HG03064 (cell line): Measurements from ENCODE around the gene DNAH9.
"Not testable (repeated sequence)": the region's sequence is repeated elsewhere in the genome, so short reads cannot be mapped to it uniquely, and the experiment has no call there.

Source experiments
- ATAC-seq: cut with Tn5 transposase; IDR thresholded peaks from one replicate; pipeline ENCODE4 v1.9.1; 2021; ENCODE audit warnings: low read depth; ENCODE audit not compliant: unreplicated experiment

DNAH9 gene

DNA sequence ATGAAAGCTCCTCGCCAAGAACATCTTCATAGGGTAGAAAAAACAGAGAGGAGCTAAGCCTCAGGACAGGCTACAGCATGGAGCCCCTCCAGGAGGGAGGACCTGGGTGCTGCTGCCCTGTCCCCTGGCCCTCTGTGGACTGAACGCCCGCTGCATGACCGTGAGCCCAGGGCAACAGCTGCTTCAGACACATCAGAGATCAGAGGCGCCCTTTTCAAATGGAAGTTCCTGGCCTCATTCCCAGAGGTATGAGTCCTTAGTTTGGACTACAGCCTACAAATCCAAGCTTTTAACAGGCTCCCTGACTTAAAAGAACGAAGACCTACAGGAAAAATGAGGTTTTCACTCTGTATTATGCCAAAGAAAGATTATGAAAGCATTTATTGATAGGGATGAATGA is 350.5 kb downstream of the DNAH9 start:
- ATAC-seq, result no peak

DNA sequence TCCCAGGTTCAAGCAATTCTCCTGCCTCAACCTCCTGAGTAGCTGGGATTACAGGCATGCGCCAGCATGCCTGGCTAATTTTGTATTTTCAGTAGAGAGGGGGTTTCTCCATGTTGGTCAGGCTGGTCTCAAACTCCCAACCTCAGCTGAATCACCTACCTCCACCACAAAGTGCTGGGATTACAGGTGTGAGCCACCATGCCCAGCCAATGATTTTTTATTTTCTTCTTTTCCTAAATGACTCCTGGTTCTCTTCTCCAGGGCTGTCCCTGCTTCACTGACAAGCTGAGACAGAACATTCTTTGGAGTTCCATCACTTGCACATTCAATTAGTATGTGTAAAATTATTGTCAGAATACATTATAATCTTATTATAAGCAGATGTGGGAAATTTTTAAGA is 351.3 kb downstream of the DNAH9 start:
- ATAC-seq, result not testable (repeated sequence)

DNA sequence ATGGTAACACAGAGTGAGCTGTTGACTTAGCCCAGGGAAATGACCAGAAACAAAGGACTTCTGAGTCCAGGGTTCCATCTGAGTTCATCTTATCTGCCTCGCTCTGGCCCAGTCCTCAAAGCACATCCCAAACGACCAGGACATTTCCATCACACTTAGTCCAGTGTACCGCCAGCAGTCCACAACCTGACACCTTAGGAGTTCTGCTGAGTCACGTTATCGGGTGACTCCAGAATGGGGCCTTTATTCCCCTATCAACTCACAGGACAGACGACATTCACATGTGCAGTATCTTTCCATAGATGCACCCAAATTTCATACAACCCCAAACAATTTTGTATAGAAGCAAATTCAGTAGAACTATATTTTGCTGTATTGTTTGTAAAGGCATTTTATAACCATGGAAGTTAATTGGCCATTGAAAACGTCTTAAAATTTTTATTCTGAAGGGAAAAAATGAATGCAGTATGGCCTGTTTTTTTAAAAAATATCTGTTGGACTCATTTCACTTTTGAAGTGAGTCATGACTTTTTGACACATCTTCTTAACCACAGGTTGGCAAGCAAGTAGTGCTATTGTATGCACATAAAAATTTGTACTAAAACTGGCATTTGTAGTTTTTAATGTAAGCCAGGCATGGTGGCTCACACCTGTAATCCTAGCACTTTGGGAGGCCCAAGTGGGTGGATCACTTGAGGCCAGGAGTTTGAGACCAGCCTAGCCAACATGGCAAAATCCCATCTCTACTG is 352.7 kb downstream of the DNAH9 start:
- no peak for ATAC-seq

DNA sequence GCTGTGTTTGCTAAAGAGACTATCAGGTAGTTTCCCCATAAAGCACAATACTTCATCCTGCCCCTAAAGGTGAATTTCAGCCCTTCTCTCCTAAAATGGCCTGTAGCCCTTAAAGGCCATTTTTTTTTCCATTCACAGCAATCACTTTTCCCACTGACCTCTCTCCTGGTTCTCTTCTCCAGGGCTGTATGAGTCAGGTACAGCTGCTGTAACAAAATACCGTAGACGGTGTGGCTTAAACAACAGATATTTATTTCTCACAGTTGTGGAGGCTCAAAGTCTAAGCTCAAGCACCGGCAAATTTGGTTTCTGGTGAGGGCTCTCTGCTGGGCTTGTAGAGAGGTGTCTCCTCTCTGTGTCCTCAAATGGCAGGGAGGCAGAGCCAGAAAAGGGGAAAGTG is 354.3 kb downstream of the DNAH9 start:
- no peak for ATAC-seq

DNA sequence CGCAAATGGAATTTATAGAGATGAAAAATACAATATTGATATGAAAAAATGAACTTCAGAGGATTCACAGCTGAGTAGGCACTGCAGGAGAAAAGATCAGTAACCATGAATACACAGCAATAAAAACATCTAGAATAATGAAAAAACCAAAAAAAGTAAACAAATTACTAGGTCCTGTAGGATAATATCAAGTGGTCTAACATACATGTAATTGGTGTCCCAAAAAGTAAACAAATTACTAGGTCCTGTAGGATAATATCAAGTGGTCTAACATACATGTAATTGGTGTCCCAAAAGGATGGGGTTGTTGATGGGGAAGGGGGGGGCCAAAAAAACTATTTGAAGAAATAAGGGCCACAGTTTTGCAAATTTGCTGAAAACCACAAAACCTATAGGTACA is 355.7 kb downstream of the DNAH9 start:
- ATAC-seq, result no peak

DNA sequence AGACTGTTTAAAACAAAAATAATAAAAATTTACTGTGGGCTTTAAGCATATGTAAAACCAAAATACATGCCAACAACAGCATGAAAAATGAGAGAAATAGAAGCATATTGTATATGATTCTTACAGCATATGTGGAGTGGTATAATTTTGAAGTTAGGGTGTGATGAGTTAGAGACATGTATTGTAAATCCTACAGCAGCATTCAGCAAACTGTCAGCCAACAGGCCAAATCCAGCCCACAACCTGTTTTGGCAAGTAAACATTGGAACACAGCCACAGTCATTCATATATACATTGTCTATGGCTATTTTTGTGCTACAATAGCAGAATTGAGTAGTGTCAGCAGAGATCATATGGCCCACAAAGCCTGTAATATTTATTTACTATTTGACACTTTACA is 356.7 kb downstream of the DNAH9 start:
- ATAC-seq, result no peak

DNA sequence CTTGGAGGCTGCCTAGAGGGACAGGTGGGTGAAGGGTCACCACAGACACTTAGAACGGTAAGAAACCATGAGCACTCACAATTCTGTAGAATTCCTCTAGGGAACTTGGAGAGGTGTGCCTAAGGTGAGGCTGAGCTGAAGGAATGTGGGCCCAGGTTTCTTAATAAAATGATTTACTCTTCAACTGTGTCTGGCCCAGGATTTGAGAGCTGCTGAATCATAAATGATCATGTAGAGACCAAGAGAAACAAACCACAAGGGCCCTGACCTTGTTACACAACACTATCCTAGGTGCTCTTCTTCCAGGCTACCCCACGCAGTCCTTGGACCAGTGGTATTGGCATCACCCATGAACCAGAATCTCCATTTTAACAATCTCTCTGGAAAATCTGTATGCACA is 371.3 kb downstream of the DNAH9 start:
- ATAC-seq, result no peak

DNA sequence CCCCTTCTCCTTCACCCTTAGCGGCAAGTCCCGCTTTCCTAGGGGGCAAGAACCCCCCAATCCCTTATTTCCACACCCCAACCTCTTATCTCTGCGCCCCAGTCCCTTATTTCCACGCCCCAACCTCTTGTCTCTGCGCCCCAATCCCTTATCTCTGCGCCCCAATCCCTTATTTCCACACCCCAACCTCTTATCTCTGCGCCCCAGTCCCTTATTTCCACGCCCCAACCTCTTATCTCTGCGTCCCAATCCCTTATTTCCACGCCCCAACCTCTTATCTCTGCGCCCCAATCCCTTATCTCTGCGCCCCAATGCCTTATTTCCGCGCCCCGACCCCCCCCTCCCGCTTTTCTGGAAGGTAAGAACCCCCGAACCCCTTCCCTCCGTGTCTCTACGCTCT is 374.5 kb downstream of the DNAH9 start:
- not testable (repeated sequence) for ATAC-seq

DNA sequence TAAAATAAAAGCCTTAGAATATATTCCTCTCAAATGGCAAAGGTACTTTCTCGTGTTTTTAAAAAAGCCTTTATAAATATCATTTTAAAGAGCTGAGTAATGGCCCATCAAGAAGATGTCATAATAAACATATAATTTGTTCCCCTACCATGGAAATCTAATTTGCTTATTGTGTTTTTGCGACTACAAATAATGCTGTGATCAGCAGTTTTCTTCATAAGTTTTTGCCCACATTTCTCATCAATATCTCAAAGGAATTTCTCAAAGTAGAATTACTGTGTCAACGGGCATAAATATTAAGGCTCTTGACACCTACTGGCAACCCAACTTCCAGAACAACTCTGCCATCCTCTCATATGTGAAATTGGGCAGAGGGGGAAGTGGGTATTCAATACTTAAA is 381.5 kb downstream of the DNAH9 start:
- no peak for ATAC-seq

DNA sequence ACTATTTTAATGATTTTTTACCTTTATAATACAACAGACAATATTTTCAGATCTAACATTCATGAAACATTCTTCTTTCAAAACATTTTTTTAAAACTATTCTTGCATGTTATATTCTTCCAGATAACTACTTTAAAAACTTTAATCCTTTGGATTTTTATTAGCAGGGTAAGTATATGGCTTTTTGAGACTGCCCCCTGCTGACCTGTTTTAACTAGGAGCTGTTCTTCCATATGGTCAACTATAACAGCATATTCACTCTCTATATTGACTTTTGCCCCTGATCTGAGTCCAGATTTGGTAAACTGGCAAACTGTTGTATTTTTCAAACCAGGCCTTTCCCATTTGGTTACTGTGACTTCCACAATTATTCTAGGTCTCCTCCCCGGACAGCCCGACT is 382.5 kb downstream of the DNAH9 start:
- ATAC-seq, result no peak

DNA sequence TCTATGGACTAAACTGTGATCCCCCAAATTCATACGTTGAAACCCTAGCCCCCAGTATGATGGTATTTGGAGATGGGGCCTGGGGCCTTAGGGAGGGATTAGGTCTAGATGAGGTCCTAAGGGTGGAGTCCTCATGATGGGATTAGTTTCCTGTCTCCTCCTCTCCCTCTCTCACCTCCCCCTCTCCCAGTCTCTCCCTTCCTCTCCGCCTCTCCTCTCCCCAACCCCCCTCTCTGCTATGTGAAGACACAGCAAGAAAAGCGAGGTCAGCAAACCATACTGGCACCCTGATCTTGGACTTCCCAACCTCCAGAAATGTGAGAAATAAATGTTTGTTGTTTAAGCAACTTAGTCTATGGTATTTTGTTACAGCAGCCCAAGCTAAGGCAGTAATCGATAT is 383.6 kb downstream of the DNAH9 start:
- no peak for ATAC-seq

DNA sequence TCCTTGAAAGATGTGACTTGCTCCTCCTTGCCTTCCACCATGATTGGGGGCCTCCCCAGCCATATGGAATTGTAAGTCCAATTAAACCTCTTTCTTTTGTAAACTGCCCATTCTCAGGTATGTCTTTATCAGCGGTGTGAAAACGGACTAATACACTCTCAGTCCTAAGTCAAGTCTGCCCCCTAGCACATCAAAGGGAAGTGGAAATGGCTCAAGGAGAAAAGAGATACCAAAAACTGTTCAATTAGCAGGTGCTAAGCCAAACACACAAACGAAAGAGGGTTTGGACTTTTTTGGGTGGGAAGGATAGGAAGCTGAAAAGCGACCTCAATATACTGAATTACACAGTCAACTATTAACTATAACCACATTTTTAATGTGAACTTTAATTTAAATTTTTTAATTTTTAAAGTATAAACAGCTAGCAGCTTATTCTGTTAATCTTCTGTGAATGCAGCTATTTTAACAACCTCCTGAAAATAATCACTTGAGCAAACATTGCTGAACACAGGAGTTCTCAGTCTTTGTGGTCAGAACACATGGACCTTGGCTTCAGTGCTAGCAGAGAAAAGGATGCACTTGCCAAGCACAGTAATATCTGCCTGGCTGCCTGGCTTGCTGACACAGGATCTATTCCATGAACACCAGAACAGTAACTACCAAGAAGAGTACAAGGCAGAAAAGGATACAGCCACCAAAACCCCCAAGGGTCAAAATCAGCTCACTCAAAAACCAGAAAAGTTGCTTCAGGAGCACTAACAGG is 388.1 kb downstream of the DNAH9 start:
- ATAC-seq, result no peak

DNA sequence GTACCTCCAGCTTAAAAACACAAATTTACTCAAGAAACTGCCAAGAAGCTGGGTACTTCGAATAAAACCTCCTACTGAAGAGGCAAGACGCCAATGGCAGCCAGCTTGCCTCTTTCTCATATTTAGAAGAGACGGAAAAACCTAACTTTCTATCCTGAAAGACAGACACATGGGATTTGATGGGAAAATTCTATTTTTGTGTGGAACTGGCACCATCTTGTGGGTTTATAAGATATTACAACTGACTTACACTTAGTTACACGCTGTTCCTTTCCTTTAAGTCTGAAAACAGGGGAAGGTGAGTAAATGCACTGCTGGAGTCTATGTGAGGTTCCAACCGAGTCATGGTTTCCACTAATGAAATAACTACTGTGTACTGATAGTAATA is 388.7 kb downstream of the DNAH9 start:
- no peak for ATAC-seq

DNA sequence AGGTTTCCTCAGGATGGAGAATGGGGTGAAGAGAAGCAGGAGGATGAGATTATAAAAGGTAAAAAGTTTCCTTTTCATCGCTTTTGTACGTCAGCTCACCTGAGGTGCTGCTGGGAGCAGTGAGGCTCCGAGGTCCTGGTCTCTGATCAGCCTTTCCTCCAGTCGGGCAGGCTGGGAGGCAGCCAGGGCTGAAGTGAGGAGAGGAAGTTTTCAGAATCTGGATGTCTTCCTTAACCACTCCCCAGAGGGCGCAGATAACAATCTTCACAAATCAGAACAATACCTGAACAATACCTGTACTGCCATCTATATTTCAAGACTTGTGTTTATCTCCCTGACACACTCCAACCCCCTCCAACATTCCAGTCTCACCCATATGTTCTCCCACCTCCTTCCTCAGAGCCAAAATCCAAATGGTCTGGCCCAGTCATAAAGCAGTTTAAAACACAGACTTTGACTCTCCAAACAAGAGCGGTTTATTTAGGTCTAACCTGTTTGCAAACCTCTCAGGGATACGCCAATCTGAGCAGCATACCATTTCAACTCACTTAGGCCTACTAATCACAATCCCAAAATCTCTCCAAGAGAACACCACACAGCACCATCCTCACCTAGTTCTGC is 392.2 kb downstream of the DNAH9 start:
- no peak for ATAC-seq

DNA sequence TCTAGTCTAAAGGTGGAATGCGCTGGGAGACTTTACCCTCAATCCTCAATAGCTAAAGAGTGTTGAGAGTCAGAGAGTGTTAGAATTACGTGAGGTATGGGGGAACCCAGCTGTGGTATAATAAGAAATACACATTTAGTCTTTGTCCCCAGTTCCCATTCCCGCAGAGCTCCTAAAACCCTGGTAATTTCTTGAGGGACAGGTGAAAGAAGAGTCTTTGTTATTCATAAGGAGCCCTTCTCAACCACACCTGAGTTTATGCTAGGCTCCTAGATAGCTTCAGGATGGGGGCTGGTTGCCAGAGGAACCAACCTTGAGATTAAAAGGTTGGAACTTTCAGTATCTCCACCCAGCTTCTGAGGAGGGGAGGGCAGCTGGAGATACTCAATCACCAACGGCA is 393.2 kb downstream of the DNAH9 start:
- no peak for ATAC-seq

DNA sequence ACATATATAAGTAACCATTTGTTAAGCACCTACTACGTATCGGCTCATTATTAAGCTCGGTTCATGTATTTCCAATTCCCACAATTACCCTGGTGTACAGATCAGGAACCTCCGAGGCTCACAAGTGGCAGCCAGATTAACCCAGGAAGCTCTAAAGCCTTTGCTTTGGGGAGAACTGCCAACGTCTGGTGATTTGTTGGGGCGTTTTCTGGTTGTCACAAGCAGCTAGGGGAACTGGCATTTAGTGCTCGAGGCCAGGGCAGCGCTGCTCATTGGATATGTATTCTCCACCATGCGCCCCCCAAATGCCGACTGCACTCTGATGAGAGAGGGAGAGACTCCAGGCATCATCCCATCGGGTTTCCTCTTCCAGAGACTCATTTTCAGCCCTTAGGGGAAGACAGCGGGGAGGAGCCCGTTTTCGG is 398.5 kb downstream of the DNAH9 start:
- ATAC-seq, result peak; percentile 27

DNA sequence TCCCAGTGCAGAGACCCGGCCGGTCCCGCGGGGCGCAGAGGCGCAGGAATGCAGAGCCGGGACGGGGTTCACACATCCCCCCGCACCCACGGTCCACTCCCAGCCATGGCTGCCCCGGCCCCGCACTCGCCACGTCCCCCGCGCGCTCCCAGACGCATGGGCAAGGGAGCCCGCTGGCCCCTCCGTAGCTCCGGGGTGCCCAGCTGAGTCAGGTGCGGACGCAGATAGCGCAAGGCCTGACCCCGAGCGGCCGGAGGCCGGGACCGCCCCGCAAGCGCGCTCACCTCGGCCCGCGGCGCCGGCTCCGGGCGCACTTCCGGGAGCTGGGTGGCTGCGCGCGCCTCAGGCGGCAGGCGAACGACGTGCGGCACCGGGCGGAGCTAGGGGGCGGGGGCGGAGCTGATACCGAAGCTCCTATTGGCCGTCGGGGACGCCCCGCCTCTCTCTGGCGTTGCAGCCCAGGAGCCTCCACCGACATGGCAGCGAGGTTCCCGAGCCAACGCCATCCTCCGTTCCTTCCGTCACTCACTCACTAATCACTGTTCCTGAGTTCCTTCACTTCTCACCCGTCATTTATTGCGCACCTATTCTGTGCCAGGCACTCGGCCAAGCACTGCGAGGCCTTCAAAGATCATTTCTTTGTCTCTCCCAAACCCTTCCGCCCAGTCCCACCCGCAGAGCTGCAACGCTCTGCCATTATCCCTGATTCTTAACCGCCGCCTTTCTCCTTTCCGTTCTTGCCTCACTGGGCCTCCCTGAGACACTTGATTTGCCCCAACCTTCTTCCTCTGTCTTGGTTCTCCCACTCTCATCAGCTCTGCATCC is 399.1 kb downstream of the DNAH9 start, which contains the start of gene ZNF18:
ZNF18 (minus strand) TSS at position 329 of the 825 bp plus-strand sequence. CDS start 4,646 bp downstream, outside the sequence.
- ATAC-seq, result peak; percentile 97

DNA sequence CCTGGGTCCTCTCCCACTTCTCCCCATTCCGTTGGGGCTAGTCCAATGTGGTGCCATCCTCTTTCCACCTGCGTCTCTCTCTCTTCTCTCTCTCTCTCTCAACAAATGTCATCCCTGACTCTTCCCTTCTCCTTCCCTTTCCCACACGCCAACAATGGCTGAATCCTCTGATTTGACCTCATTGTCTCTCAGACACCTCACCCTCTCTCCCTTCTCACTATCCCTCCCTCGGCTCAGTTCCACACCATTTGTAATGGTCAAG is 399.6 kb downstream of the DNAH9 start:
- ATAC-seq, result no peak

DNA sequence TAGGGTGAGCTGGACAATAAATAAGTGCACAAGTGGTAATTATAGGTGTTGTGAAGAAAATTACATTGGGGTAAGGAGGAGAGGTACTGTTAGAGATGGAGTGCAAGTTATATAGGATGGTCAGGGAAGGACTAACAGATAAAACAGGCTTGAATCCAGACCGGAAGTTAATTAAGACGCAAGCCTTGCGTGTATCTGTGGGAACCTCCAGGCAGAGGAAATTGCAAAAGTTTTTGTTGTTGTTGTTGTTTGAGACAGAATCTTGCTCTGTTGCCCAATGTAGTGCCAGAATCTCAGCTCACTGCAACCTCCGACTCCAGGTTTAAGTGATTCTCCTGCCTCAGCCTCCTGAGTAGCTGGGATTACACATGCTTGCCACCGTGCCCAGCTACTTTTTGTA is 401.4 kb downstream of the DNAH9 start:
- no peak for ATAC-seq

DNA sequence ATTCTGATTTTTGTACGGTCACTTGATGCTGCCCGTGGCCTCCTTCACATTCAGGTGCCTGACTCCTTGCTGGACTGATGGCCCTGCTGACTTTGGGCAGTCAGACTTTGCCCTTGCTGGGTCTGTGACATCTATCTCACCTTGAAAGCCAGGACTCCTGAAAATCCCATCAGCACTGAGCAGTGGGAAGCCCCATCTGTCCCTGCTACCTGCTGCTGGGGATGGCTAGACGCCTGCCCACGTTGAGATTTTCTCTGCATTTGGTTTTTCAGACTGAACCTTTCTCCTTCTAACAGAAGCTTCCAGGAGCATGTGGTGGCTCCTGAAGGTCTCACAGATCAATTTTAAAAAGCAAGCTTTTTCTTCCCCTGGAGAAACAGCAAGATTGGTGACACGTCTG is 409.2 kb downstream of the DNAH9 start:
- no peak for ATAC-seq
